Skin epidermis (tissue), 12 donors: ENCODE measurements around the gene CXCL14.
A peak's percentile ranks its signal among the peaks of the same experiment; 100 is the strongest.

Source experiments
- H3K27ac ChIP-seq, 21 experiments: fragments of 200-600 bp; sonication (generic) in 11 of 21; one replicate each; pipeline ENCODE4 v1.5.0; 2020; ENCODE audit warnings: mild to moderate bottlenecking in 3 of 21, inconsistent platforms in 2 of 21, moderate library complexity in 2 of 21
- H3K4me3 ChIP-seq, 7 experiments: fragments of 200-600 bp; sonication (generic) in 2 of 7; one replicate each; pipeline ENCODE4 v1.5.0; 2020; ENCODE audit warnings: inconsistent platforms in 2 of 7, mild to moderate bottlenecking in 2 of 7, moderate library complexity in 1 of 7

CXCL14 gene

DNA sequence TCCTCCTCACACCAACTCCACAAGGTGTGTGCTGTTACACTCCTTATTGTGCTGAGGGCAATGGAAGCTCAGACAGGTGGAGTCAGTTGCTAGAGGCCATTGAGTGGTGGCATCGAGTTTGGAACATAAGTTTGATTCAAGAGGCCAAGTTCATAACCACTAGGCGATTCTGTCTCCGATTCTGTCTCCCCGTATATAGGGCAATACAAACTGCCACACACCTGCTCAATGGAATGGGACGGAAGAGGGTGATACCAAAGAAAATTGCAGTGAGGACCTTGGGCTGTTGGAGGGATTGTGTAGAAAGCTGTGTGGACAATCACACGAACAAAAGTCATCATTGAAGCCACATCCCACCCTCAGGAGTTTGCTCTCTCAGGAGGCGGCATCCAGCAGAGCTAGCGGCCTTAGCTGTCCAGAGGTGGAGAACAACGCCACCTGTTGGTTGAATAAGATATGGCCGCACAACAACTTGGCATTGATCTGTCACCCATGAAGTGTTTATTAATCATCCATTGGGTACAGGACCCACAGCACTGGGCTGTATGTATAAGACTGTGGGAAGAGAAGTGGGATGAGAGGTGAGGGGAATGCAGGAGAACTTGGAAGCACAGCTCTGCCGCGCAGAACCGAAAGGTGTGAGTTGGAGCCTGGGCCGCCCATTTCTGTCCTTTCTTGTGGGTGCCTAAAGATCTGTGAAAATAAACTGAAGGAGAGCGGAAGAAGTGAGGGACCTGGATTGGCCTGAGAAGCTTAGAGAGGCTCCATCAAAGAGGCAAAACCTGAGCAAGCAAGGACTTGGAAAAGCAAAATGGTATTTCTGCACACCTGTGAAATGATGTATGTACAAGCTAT lies 27.0 kb downstream of the CXCL14 start:
- Histone ChIP-seq H3K4me3 (no peak overlapping the region), H3K27ac (no peak overlapping the region)

DNA sequence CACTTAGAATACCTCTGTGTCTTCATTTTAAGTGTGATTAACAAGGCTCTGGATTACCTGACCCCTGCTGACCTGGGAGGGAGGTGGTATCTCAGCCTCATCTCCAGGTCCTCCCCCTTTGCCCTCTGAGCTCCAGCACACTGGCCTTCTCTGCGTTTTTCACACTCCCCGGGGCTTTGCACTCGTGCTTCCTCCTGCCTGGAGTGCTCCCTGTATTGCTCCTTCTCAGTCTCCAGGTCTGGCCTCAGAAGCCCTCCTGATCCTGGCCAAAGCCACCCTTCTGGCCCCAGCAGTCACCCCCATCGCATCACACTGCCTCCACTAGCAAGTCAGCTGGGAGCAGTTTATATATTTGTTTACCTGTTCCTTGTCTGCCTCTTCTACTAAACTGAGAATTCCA lies 29.4 kb downstream of the CXCL14 start:
- Histone ChIP-seq H3K4me3 (no peak overlapping the region), H3K27ac (no peak overlapping the region)

DNA sequence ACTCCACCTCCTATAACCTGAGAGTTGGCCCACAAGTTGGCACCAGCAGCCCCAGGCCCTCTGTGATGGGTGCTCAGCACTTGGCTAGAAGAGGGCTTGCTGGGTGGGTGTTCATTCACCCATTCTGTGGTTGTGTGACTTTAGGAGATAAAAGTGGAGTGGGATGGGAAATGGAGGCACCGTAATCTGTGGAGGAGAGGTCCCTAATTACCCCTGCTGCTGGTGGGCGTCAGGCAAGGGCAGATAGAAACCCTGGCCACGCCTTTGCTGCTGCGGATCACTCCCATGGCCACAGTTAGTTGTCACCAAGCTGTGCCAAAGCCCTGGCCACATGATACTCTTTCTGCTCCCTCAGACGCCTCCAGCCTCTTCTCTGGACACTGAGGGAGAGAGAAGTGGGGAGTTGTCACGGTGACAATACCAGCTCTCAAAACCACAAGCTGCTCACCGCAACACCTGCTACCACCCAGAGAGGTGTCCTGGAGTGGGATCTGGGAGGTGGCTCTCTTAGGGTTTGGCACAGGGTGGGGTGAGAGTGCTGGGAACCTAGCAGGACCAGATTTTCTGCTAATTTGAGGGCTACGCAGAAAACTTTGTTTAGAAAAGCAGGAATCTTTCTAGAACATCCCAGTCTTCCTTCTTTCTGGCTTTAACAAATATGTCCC lies 31.1 kb downstream of the CXCL14 start:
- Histone ChIP-seq H3K4me3 (no peak overlapping the region), H3K27ac (no peak overlapping the region)

DNA sequence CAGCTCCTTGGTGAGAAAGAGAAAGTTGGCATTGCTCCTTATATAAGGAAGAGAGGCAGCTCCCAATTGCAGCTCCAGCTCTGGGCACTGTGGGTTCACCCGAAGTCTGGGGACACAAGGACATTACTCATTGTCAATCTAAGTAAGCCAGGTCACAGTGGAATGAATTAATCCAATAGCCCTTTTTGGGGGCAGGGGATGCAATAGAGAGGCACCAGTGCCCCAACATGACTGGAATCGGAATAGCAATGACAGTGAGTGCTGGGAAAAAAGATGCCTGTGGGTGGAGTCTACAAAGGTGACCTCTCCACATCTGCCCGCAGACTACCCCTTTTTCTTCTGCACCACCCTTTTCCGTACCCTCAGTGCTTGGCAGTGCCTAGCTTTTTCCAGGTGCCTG lies 31.9 kb downstream of the CXCL14 start:
- Histone ChIP-seq H3K4me3 (no peak overlapping the region), H3K27ac (no peak overlapping the region)

DNA sequence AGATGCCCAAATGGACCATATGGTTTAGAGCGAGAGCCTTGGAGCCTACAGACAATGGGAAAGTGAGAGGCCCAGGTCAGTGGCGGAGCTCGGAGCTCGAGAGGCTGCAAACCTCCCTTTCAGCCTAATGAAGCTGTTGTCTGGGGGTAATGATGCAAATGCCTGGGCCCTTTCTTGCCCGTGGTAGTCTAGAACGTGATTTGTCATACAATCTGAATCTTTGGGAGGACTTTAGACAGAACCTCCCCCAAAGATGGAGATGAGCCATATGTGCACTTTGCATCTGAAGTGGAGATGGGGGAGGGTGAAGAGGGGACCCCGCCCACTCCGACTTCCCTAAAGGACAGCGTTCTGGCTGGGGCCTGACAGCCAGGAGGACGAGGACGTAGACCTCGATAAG lies 32.7 kb downstream of the CXCL14 start:
- no peak overlapping the region for H3K27ac ChIP-seq
- no peak overlapping the region for H3K4me3 ChIP-seq

DNA sequence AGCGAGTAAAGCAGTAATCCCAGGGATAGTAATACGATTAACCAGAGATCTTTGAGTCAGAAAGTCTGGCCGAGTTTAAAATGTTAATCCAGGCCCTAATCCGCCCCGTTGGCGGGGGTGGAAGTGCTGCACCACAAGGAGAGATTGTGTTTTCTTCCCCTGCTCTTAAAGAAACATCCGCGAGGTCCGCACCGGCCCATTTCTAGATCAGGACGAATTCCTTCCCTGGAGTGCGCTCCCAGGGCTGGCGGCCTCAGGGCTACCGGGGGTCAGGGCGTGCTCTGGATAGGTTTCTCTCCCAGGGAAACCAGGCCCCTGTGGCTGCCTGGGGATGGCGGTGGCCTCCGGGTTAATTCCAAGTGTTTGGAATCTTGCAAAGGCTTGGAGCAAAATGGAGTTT lies 33.7 kb downstream of the CXCL14 start:
- peak overlapping the region in 1 of 7 experiments; percentile 43 for H3K4me3 ChIP-seq

DNA sequence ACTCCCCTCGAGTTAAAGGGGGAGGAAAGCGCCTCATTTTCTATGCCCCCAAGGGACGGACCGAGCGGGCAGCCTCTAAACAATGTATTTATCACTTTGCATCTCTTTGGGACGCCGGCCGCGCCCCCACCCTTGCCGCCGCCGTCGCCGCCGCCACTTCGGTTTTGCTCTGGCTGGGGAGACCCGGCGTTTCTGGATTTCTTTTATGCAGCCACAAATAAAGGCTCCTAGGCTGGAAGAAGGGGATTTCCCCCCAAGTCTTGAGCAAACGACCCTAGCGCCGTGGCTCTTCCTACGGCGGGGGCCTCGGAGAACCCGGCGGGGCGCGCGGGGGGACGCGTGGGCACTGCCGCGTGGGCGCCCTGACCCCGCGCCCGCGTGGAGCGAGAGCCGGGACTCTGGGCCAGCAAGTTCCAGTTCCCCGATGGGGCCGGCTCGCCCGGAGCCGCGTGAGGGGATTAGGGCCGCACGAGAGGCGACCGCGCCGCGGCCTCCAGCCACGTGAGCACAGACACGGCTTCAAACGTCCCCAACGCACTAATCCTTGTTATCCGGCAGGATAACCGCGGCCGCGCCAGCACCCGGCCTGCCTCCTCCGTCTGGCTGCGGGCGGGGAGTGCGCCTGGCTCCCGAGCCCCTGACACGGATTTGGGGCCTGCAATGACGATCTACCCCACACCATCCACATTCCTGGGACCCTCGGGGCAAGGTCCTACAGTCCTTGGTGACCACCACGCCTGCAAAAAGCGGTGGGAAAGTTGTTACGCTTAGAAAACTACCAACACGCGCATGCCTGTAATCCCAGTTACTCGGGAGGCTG lies 35.1 kb downstream of the CXCL14 start:
- H3K27ac ChIP-seq, result peak overlapping the region in 6 of 21 experiments; percentile 3 to 38 (median 18)
- peak overlapping the region; percentile 29 to 45 (median 33) for H3K4me3 ChIP-seq

More for the DNA sequence above, 33.7 kb downstream of the CXCL14 start:
- H3K27ac ChIP-seq, result no peak overlapping the region

DNA sequence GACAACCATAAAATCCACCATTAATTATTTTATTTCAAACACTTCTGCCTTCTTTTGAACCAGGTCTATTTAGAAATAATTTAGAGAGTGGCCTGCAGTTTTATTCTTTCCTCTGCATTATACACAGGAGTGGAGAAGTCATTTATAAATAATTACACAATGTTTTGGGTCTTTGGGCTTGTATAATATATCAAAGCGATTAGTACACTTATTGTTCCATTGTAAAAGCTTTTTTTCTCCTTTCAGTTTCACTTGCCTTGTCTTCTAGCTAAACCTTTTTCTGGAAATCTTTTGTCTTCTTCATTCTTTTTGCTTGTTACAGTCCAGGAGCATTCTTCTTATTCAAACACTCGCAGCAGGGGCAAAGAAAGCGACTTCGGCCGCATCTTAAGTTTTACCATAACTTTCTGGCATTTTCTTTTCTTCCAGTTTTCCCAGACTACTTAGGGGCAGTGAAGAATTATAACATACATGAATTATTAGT lies 35.7 kb downstream of the CXCL14 start:
- Histone ChIP-seq H3K4me3 (peak overlapping the region in 6 of 7 experiments; percentile 30 to 45 (median 38)), H3K27ac (peak overlapping the region in 2 of 21 experiments; percentile 3 to 9)

DNA sequence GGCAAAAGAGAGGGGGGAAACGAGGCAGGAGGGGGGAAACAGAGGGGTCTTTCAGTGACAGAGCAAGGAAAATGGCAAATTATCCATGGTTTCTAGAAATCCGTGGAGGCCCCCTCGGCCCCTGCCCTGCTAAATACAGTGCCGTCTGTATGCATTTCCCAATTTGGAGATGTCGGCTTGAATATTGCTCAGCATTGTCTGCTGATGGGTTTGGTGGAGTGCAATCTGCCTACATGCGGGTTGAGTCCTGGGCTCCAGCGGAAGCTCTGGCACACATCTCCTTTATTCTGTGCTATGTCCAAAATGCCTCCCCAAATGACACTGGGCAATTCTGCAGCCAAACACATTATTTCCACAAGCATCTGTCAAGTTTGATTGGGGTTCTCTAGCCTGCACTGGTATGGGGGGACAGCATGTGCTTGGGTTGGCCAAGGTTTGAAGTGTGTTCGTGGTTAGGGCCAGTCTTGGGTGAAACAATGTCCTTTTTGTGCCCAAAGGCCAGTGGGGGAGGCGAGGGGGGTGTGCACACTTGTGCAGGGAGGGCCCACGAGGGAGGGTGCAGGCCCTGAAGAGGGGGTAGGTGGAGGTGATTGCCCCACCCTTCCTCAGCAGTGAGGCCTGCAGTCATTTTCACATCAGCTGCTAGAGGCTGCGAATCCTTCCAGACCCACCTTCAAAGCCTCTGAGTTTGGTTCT lies 36.8 kb downstream of the CXCL14 start:
- H3K27ac ChIP-seq, result no peak overlapping the region
- H3K4me3 ChIP-seq, result no peak overlapping the region

DNA sequence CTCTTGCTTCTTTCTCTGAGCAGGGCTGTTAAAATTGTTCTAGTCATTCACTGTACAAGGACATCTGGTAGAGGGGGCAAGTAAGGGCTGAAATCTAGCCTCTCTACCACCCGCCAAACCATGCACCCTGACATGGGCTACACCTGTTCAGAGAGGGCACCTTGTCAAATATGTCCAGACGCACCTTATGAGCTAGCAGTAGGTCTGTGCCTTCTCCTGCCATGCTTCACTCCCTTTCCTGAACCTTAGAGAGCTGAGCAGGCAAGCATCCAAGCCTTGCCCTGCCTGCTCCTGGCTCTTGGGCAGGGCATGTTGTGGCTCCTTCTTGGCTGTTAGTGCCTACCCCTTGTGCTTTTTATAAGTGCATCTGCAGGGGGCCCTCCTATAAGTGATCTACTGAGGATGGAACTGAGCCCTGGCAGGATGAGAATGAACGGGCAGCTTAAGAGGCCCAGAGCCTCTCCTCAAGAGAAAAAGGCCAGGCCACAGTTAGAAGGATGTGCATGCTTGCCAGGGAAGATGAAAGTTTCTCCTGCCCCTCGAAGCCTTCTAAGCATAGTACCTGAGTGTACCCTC lies 39.3 kb downstream of the CXCL14 start:
- Histone ChIP-seq H3K4me3 (no peak overlapping the region), H3K27ac (no peak overlapping the region)

DNA sequence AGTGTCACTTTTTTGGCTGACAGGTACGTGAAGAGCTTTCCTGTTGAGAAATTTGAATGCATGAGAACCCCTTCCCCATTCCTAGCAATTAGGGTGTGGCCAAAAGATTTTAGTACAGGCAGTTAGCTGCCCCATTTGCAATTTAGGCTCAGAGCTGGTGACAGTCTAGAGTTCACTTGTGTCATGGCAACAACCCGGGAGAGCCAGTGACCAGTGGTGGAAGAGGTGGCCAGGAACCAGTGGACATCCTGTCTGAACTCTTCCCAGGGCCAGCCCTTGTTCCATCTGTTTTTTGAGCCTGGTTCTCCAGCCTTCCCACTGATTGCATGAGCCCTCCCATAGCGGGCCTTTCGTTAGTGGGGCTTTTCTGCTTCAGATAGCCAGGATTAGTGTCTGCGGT lies 40.5 kb downstream of the CXCL14 start:
- Histone ChIP-seq H3K27ac (no peak overlapping the region), H3K4me3 (no peak overlapping the region)

DNA sequence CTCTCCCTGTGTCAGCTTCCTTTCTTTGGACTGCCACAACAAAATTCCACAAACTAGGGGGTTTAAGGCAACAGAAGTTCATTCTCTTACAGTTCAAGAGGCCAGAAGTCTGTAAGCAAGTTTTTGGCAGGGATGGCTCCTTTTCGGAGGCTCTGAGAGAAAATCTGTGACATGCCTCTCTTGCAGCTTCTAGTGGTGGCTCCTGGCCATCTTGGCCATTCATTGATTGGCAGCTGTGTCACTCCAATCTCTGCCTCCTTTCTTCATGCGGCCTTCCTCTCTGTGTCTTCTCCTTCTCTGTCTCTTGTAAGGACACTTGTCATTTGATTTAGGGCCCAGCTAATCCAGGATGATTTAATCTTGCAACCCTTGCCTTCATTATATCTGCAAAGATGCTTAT lies 41.0 kb downstream of the CXCL14 start:
- H3K27ac ChIP-seq, result no peak overlapping the region
- H3K4me3 ChIP-seq, result no peak overlapping the region

DNA sequence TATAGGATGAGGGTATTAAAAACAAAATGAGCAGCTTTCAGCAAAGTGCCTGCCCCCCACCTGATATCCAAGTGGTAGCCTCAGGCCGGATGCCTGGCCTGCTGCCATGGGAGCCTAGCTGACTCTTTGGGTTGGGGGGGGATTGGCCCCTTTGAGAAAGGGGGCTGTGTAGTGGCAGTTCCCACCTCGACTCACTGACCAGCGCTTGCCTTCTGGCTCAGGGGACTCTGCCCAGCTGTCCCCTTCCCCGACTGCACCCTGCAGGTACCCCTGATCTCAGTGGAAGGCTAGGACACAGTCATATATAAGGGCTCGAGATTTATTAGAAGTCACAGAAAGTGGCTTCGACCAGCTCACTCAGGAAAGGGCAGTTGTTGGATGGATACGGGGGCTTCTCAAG lies 41.5 kb downstream of the CXCL14 start:
- H3K27ac ChIP-seq, result no peak overlapping the region
- H3K4me3 ChIP-seq, result no peak overlapping the region

DNA sequence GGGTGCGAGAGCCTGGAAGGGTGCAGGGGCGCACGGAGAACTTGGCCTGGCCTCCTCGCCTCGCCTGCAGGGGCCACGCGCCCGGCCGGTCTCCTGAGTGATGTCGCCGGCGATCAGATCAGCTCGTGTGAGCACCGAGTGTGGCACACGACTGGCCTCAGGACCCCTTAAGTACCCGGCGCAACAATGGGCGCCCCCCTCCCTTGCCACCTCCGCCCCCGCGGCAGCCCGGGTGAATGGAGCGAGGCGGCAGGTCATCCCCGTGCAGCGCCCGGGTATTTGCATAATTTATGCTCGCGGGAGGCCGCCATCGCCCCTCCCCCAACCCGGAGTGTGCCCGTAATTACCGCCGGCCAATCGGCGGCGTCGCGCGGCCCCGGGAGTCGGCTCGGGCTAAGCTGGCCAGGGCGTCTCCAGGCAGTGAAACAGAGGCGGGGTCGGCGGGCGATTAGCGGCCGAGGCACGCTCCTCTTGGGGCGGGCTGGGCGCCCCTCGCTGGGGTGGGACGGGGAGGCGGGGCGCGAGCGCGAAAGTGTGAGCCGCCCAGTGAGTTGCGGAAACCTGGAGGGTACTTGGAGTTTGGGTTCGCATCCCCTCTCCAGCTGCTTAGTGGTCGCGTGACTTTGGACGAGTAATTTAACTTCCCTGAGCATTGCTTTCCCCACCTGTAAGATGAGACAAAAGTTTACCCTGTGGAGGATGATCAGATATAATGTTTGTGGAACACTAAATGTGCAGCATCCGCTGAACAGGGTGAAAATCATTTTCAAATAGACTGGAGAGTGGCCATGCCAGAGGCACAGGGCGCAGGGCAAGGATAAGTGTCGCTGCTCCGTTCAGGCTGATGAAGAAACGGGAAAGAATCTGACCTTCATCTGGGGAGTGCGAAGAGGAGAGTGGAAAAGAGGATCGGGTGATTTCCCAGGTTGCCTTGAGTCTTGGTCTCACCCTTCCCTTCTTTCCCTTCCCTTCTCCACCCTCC lies 42.7 kb downstream of the CXCL14 start, which contains the start of gene NEUROG1:
Gene NEUROG1, minus strand, starts transcription at position 145 of the 982 bp plus-strand sequence. CDS start 274 bp downstream, outside the sequence.
- no peak within 1 kb of the TSS for H3K27ac ChIP-seq
- peak within 1 kb of the TSS in 2 of 7 experiments; percentile 13 to 31 for H3K4me3 ChIP-seq

DNA sequence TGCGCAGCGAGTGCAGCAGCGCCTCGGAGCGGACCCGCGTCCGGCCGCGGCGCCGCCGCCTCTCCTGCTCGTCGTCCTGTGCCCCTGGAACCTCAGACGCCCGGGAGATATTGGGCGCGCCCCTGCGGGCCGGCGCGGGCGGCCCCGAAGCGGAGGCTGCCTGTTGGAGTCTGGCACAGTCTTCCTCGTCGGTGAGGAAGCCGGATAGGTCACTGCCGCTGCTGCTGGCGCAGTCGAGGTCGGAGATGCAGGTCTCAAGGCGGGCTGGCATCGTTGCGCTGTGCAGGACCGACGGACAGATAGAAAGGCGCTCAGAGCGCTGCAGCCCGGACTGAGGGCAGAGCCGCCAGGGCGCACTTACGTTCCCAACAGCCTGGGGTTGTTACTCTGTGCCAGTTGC lies 43.4 kb downstream of the CXCL14 start:
- Histone ChIP-seq H3K4me3 (peak overlapping the region in 1 of 7 experiments; percentile 31), H3K27ac (no peak overlapping the region)

DNA sequence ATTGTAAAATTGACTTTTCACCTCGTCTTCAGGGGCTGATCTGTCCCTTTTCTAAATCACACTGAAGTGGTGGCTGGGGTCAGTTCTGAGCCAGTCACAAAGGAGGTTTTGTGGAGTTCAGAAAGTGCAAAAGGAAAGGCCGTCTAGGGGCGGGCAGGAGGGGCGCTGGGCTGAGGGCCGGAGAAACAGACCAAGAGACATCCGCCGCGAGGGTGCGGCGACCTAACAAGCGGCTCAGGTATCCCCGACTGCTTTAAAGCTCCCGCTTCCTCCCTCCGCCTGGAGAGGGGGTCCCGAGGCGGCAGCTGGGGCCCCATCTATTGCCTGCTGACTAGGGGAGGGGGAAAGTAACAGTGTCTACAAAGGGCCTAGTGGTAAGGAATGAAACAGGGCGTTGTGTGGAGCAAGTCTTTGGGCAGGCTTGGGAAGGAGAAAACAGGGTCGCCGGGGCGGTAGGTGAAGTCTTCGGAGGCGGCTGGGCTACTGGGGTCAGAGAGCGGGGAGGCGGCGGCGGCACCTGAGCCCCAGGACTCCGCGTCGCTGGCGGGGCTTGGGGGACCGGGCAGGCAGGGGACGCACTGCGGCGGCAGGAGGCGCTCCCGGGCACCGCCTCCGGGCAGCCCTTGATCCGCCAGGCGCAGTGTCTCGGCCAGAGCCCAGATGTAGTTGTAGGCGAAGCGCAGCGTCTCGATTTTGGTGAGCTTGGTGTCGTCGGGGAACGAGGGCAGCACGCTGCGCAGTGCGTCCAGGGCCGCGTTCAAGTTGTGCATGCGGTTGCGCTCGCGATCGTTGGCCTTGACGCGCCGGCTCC lies 44.0 kb downstream of the CXCL14 start:
- Histone ChIP-seq H3K4me3 (no peak overlapping the region), H3K27ac (no peak overlapping the region)

DNA sequence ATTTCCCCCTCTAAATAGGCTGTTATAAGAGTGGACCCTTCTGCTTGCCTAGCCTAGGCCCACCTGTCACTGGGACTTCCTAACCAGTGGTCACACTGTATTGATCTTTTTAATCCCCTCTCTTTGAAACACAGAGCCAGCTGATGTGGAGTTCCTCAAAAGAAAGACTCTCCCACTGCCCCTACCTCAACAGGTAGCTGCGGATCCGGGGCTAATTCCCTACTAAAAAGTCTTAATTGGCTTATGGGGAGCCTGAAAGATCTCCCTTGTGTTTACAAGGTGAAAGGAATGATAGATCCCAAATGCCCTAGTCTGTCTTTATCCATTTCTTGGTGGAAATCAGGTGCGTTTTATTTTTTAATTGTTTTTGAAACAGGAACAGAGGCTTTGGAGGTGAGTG lies 45.0 kb downstream of the CXCL14 start:
- Histone ChIP-seq H3K4me3 (no peak overlapping the region), H3K27ac (no peak overlapping the region)
